HT-29 (cell line): ENCODE measurements around the gene SVEP1. TPM values are rescaled to one million over a fixed set of nuclear protein-coding genes. Genes with fewer than 3 reads are reported as not detected.
"Not testable (repeated sequence)": the region's sequence is repeated elsewhere in the genome, so short reads cannot be mapped to it uniquely, and the experiment has no call there.

Experiments
- DNase-seq: peaks from one replicate; pipeline ENCODE4 v3.0.0-alpha.2; 2015; ENCODE audit warnings: low spot score
- total RNA-seq: library from RNA; depleted of rRNA; stranded (reverse); fragments of >200 nt; shearing (Covaris generic); gene quantifications from 2 replicates; pipeline ENCODE4 v1.2.3, GENCODE V29; 2014

Gene SVEP1
- total RNA-seq, 1 experiment from 2014 or later: not detected

- no peak for DNase-seq
Measured at GRCh38 chr9:110579862-110580219, 300 bp upstream of the SVEP1 start.

GRCh38 chr9:110578575-110579033, 937 bp downstream of the SVEP1 start:
- DNase-seq: no peak

GRCh38 chr9:110575945-110576344, 3.6 kb downstream of the SVEP1 start:
- DNase-seq: no peak

- DNase-seq: no peak
Measured at GRCh38 chr9:110575169-110575568, 4.4 kb downstream of the SVEP1 start.

GRCh38 chr9:110573305-110573704, 6.2 kb downstream of the SVEP1 start:
- DNase-seq: no peak

GRCh38 chr9:110571801-110572483, 7.6 kb downstream of the SVEP1 start:
- no peak for DNase-seq

- DNase-seq: no peak
Measured at GRCh38 chr9:110566156-110566555, 13.4 kb downstream of the SVEP1 start.

GRCh38 chr9:110561826-110562225, 17.7 kb downstream of the SVEP1 start:
- no peak for DNase-seq

GRCh38 chr9:110559869-110560268, 19.7 kb downstream of the SVEP1 start:
- DNase-seq: no peak

- DNase-seq: no peak
Measured at GRCh38 chr9:110555551-110556331, 23.8 kb downstream of the SVEP1 start.

GRCh38 chr9:110546411-110546871, 33.1 kb downstream of the SVEP1 start:
- peak; percentile 2 for DNase-seq

GRCh38 chr9:110545705-110546104, 33.8 kb downstream of the SVEP1 start:
- DNase-seq: no peak

- DNase-seq: no peak
Measured at GRCh38 chr9:110543631-110544051, 35.9 kb downstream of the SVEP1 start.

GRCh38 chr9:110541950-110542349, 37.6 kb downstream of the SVEP1 start:
- no peak for DNase-seq

- no peak for DNase-seq
Measured at GRCh38 chr9:110538647-110539041, 40.9 kb downstream of the SVEP1 start.

- DNase-seq: no peak
Measured at GRCh38 chr9:110537841-110538646, 41.5 kb downstream of the SVEP1 start.

- no peak for DNase-seq
Measured at GRCh38 chr9:110536822-110537221, 42.7 kb downstream of the SVEP1 start.

- not testable (repeated sequence) for DNase-seq
Measured at GRCh38 chr9:110534162-110534561, 45.4 kb downstream of the SVEP1 start.

- no peak for DNase-seq
Measured at GRCh38 chr9:110532908-110533665, 46.5 kb downstream of the SVEP1 start.

- DNase-seq: no peak
Measured at GRCh38 chr9:110531776-110532175, 47.8 kb downstream of the SVEP1 start.

- DNase-seq: not testable (repeated sequence)
Measured at GRCh38 chr9:110531241-110531640, 48.3 kb downstream of the SVEP1 start.
